MCF 10A (cell line): ENCODE data around the gene LTBP2. TPM values are rescaled to one million over a fixed set of nuclear protein-coding genes. Genes with fewer than 3 reads are reported as not detected.

Experiments used
- BruUV-seq: library from RNA; stranded (reverse); fragments of 400-500 nt; replicated peaks from 2 replicates; lab custom pipeline; 2021; lab: Mats Ljungman, UMichigan
- CTCF ChIA-PET: fragments of 300-600 bp; sonication (Branson Sonifier 250); formaldehyde crosslinking; extraction: SDS; loops from one replicate; lab custom pipeline; 2021; ENCODE audit warnings: antibody characterized with exemption, inconsistent platforms; lab: Yijun Ruan, JAX
- POLR2A ChIA-PET: fragments of 300-600, 350-650 bp; sonication (Branson Sonifier 250); formaldehyde crosslinking; extraction: SDS; loops from one replicate; lab custom pipeline; 2020; ENCODE audit warnings: antibody characterized with exemption, inconsistent platforms; lab: Yijun Ruan, JAX
- DNase-seq: peaks from one replicate; pipeline ENCODE4 v3.0.0-alpha.2; 2018; ENCODE audit not compliant: unreplicated experiment
- H3K27ac Mint-ChIP-seq: one replicate; pipeline ENCODE4 v1.8.0; 2022; ENCODE audit warnings: mild to moderate bottlenecking, low read depth, mixed read lengths; ENCODE audit not compliant: unreplicated experiment
- H3K27me3 Mint-ChIP-seq: one replicate; pipeline ENCODE4 v1.8.0; 2022; ENCODE audit warnings: mixed read lengths; ENCODE audit not compliant: insufficient read depth, unreplicated experiment
- H3K36me3 Mint-ChIP-seq: one replicate; pipeline ENCODE4 v1.8.0; 2022; ENCODE audit warnings: mild to moderate bottlenecking, moderate library complexity, mixed read lengths; ENCODE audit not compliant: insufficient read depth, unreplicated experiment
- H3K4me1 Mint-ChIP-seq: one replicate; pipeline ENCODE4 v1.8.0; 2022; ENCODE audit warnings: mixed read lengths; ENCODE audit not compliant: insufficient read depth, unreplicated experiment
- H3K4me3 Mint-ChIP-seq: one replicate; pipeline ENCODE4 v1.8.0; 2022; ENCODE audit warnings: mild to moderate bottlenecking, moderate library complexity, mixed read lengths; ENCODE audit not compliant: unreplicated experiment
- H3K9me3 Mint-ChIP-seq: one replicate; pipeline ENCODE4 v1.8.0; 2022; ENCODE audit warnings: mixed read lengths; ENCODE audit not compliant: unreplicated experiment
- CTCF ChIP-seq: fragments of 200-600 bp; IDR thresholded peaks from one replicate; pipeline ENCODE4 v1.8.0; 2022; ENCODE audit warnings: antibody characterized with exemption, mild to moderate bottlenecking; ENCODE audit not compliant: unreplicated experiment
- intact Hi-C: fragments of 100-400 bp; cut with micrococcal nuclease; formaldehyde crosslinking; loops from 2 replicates; pipeline ENCODE4 v1.14.1; 2022
- total RNA-seq: library from RNA; stranded (reverse); gene quantifications from 2 replicates; pipeline ENCODE4 v1.2.3, GENCODE V29; 2022

LTBP2 gene
- total RNA-seq, 1 experiment from 2014 or later = 16.8 TPM

- CTCF ChIA-PET = interaction anchor here (0.8 to 1.3 kb wide), 2 partner anchors 14 to 76 kb away, joined by 3 to 4 read pairs; no protein-coding TSS in a partner anchor
- BruUV-seq = no TSS peak
- Mint-ChIP-seq H3K27ac (peak overlapping the region; percentile 88), H3K9me3 (no peaks in the 10 kb centered on the region), H3K27me3 (no peaks in the 10 kb centered on the region), H3K36me3 (no peaks in the 10 kb centered on the region), H3K4me3 (peak overlapping the region; percentile 19), H3K4me1 (peaks cover 50% of the 10 kb centered on the region)
- intact Hi-C loops = loop anchor here (10.0 kb wide), 1 partner anchor 675 kb away; no protein-coding TSS in a partner anchor
- DNase-seq = peak; percentile 89
- POLR2A ChIA-PET = interaction anchor here (0.7 to 5.6 kb wide), 6 partner anchors 7 to 183 kb away, joined by 3 to 56 read pairs (median 3); partner anchors contain the start of genes ISCA2 and YLPM1
- TF ChIP-seq CTCF = no peak
Measured at GRCh38 chr14:74579447-74580274, 32.4 kb downstream of the LTBP2 start.

- ChIA-PET POLR2A (no interaction called here), CTCF (interaction anchor here (0.6 kb wide), 1 partner anchor 184 kb away, joined by 4 read pairs; no protein-coding TSS in a partner anchor)
- no peaks in the 10 kb centered on the region for H3K36me3 Mint-ChIP-seq
- TF ChIP-seq CTCF = no peak
- no peak overlapping the region for H3K4me3 Mint-ChIP-seq
- peaks cover 50% of the 10 kb centered on the region for H3K4me1 Mint-ChIP-seq
- no peaks in the 10 kb centered on the region for H3K27me3 Mint-ChIP-seq
- peak overlapping the region; percentile 81 for H3K27ac Mint-ChIP-seq
- intact Hi-C loops = loop anchor here (10.0 kb wide), 1 partner anchor 676 kb away; no protein-coding TSS in a partner anchor
- BruUV-seq = no TSS peak
- no peaks in the 10 kb centered on the region for H3K9me3 Mint-ChIP-seq
- DNase-seq = no peak
Measured at GRCh38 chr14:74578479-74578878, 33.6 kb downstream of the LTBP2 start.

GRCh38 chr14:74577948-74578275 lies 34.1 kb downstream of the LTBP2 start:
- H3K27ac Mint-ChIP-seq = peak overlapping the region; percentile 81
- no peak for TF ChIP-seq CTCF
- peaks cover 50% of the 10 kb centered on the region for H3K4me1 Mint-ChIP-seq
- no peak for DNase-seq
- H3K27me3 Mint-ChIP-seq = no peaks in the 10 kb centered on the region
- POLR2A ChIA-PET = no interaction called here
- BruUV-seq = no TSS peak
- no peak overlapping the region for H3K4me3 Mint-ChIP-seq
- no peaks in the 10 kb centered on the region for H3K9me3 Mint-ChIP-seq
- CTCF ChIA-PET = no interaction called here
- intact Hi-C loops = loop anchor here (10.0 kb wide), 1 partner anchor 677 kb away; no protein-coding TSS in a partner anchor
- peaks cover under 1% of the 10 kb centered on the region for H3K36me3 Mint-ChIP-seq

GRCh38 chr14:74577247-74577947 lies 34.6 kb downstream of the LTBP2 start:
- H3K36me3 Mint-ChIP-seq = peaks cover 4% of the 10 kb centered on the region
- H3K4me1 Mint-ChIP-seq = peaks cover 50% of the 10 kb centered on the region
- no peak overlapping the region for H3K4me3 Mint-ChIP-seq
- ChIA-PET POLR2A (no interaction called here), CTCF (no interaction called here)
- peak overlapping the region; percentile 81 for H3K27ac Mint-ChIP-seq
- no peaks in the 10 kb centered on the region for H3K9me3 Mint-ChIP-seq
- no TSS peak for BruUV-seq
- H3K27me3 Mint-ChIP-seq = no peaks in the 10 kb centered on the region
- no peak for TF ChIP-seq CTCF
- no peak for DNase-seq
- intact Hi-C loops = loop anchor here (10.0 kb wide), 1 partner anchor 677 kb away; no protein-coding TSS in a partner anchor
